Activated T-helper 2 cell treated with anti-CD3 and anti-CD28 coated beads, Interferon-gamma antibody, Interleukin-2, Interleukin-4, amounts not matched to agents 10 μg/mL and 5 μg/mL and 100 μg/mL, durations not matched to agents 14 hours and 24 hours and 36 hours (primary cell): Measurements from ENCODE around the gene TRO. TPM values are rescaled to one million over a fixed set of nuclear protein-coding genes. Genes with fewer than 3 reads are reported as not detected.

Source experiments
- DNase-seq: peaks from one replicate; pipeline ENCODE4 v3.0.0; 2021; ENCODE audit warnings: low spot score
- H3K27ac Mint-ChIP-seq: one replicate; pipeline ENCODE4 v1.8.0; 2021; ENCODE audit warnings: mixed read lengths
- H3K27me3 Mint-ChIP-seq: one replicate; pipeline ENCODE4 v1.8.0; 2021; ENCODE audit warnings: low read depth, mixed read lengths
- H3K36me3 Mint-ChIP-seq: one replicate; pipeline ENCODE4 v1.8.0; 2021; ENCODE audit warnings: low read depth, mixed read lengths
- H3K4me1 Mint-ChIP-seq: one replicate; pipeline ENCODE4 v1.8.0; 2021; ENCODE audit warnings: low read depth, mixed read lengths
- H3K4me3 Mint-ChIP-seq: one replicate; pipeline ENCODE4 v1.8.0; 2021; ENCODE audit warnings: low read depth, mild to moderate bottlenecking, moderate library complexity, mixed read lengths
- H3K9me3 Mint-ChIP-seq: one replicate; pipeline ENCODE4 v1.8.0; 2021; ENCODE audit warnings: mixed read lengths
- intact Hi-C: fragments of 100-400 bp; cut with micrococcal nuclease; formaldehyde crosslinking; loops from one replicate; pipeline ENCODE4 v1.15.1; 2023
- total RNA-seq: library from RNA; stranded (reverse); gene quantifications from 2 replicates; pipeline ENCODE4 v1.2.3, GENCODE V29; 2022

TRO gene
- total RNA-seq, 1 donor from 2014 or later = 2.8 TPM

- H3K4me3 Mint-ChIP-seq = no peak overlapping the region
- intact Hi-C loops = no loop called here
- no peak overlapping the region for H3K27ac Mint-ChIP-seq
- H3K9me3 Mint-ChIP-seq = no peaks in the 10 kb centered on the region
- DNase-seq = no peak
- no peaks in the 10 kb centered on the region for H3K4me1 Mint-ChIP-seq
- no peaks in the 10 kb centered on the region for H3K27me3 Mint-ChIP-seq
- no peaks in the 10 kb centered on the region for H3K36me3 Mint-ChIP-seq
Observed at GRCh38 chrX:54979432-54979831, 58.8 kb downstream of the TRO start.

DNA sequence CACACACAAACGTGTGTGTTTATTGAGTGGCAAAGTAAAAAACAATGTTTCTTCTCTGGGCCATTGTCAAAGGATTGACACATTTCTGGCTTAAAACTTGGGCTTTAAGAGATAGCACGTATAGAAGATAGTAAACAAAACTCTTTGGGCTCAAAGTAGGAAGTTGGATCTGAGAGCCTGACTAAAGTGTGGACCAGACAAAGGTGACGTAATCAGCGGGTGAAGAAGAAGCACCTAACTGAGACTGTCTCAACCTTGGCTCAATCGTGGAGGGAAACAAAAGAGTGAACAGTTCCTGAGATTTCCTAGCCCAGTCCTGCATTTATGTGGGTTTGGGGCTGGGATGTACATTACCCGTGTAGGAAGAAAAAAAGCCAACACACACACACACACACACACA, 59.7 kb downstream of the TRO start:
- Mint-ChIP-seq H3K4me1 (no peaks in the 10 kb centered on the region), H3K4me3 (no peak overlapping the region), H3K36me3 (no peaks in the 10 kb centered on the region), H3K27ac (no peak overlapping the region), H3K27me3 (no peaks in the 10 kb centered on the region), H3K9me3 (no peaks in the 10 kb centered on the region)
- DNase-seq = no peak
- intact Hi-C loops = no loop called here

Other genes with a start within 250 kb of the TRO start
- gene ITIH6, start 122.6 kb upstream of the TRO start, total RNA-seq = not detected in 2 replicates
- 35.5 and 36.3 TPM in 2 replicates for gene MAGED2, start 113.1 kb upstream of the TRO start, total RNA-seq
- gene PFKFB1, start 73.4 kb downstream of the TRO start, total RNA-seq = 0.25 and 0.50 TPM in 2 replicates
- gene APEX2, start 79.5 kb downstream of the TRO start, total RNA-seq = 33.8 and 35.9 TPM in 2 replicates
- not detected in 2 replicates for gene ALAS2, start 110.2 kb downstream of the TRO start, total RNA-seq
- gene PAGE2B, start 154.2 kb downstream of the TRO start, total RNA-seq = 0.41 and 1.1 TPM in 2 replicates
- not detected in 2 replicates for gene PAGE2, start 168.2 kb downstream of the TRO start, total RNA-seq